Measurements from ENCODE around the gene ATP6V1G2. TPM values are rescaled to one million over a fixed set of nuclear protein-coding genes. Genes with fewer than 3 reads are reported as not detected.
A peak's percentile ranks its signal among the peaks of the same experiment; 100 is the strongest.
"Not testable (repeated sequence)": the region's sequence is repeated elsewhere in the genome, so short reads cannot be mapped to it uniquely, and the experiment has no call there.

ATP6V1G2 gene
- total and polyA plus RNA-seq, 9 donors, result 1.4 to 5.6 (median 4.5) TPM

- DNase-seq, result no peak
- no peaks in the 10 kb centered on the region for H3K9me3 ChIP-seq (replicated peaks; ENCODE audit: control insufficient read depth, low read depth, low read length)
- H3K4me3 ChIP-seq (ENCODE audit: low read length), result no peak overlapping the region
- H3K36me3 ChIP-seq (ENCODE audit: control insufficient read depth, insufficient read depth, low read length), result no peaks in the 10 kb centered on the region
- 2% methylated on average over 20 of the region's 21 CpGs for WGBS (ENCODE audit: insufficient coverage)
- H3K4me1 ChIP-seq (ENCODE audit: control insufficient read depth, insufficient read depth, low read length), result peaks cover 15% of the 10 kb centered on the region
- no peak overlapping the region for H3K27ac ChIP-seq (ENCODE audit: low read length)
- peaks cover 57% of the 10 kb centered on the region for H3K27me3 ChIP-seq (ENCODE audit: control insufficient read depth, insufficient read depth, low read length)
These were observed 47.7 kb downstream of the ATP6V1G2 start for GRCh38 chr6:31498748-31499147.

DNA sequence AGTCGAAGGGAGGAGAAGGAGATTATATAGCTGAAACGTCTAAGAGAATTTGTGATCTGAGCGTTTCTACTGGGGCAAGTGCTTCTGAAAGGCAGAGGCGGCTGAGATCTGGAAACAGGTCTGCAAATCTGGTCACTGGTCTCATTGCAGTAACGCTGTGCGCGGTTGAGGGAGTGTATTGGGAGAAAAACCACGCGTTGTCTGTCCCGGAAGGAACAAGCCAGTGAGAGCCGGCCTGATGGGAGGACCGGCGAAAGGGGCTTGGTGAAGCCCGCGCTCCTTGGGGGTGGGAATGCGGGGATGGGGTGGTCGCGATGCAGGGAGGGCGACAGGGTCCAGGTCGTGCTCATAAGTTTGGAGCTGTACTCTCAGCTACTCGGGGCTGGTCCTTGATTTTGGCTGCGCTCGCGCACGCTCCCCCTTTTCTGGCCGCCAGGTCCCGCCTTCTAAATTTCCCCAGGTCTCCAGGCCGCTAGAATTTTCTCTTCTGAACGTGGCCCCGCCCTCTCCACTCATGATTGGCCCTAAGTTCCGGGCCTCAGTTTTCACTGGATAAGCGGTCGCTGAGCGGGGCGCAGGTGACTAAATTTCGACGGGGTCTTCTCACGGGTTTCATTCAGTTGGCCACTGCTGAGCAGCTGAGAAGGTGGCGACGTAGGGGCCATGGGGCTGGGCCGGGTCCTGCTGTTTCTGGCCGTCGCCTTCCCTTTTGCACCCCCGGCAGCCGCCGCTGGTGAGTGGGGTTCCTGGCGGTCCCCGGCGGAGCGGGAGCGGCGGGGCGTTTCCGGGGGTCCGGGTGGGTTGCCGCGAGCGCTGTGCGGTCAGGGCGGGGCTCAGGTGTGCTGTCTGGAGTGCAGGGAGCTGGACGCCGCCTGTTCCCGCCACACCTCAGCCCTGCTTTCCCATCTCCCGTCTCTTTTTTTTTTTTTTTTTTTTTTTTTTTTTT lies 48.6 kb downstream of the ATP6V1G2 start, which contains the start of gene MICB:
Gene MICB, plus strand, starts transcription at position 615 of the 946 bp plus-strand sequence. Its CDS starts 49 bp downstream, at position 664.
- DNase-seq, result peak; percentile 82
- WGBS (ENCODE audit: insufficient coverage), result 1% methylated on average over 59 of the region's 64 CpGs
- peaks cover 64% of the 10 kb centered on the region for H3K27me3 ChIP-seq (ENCODE audit: control insufficient read depth, insufficient read depth, low read length)
- H3K36me3 ChIP-seq (ENCODE audit: control insufficient read depth, insufficient read depth, low read length), result no peaks in the 10 kb centered on the region
- H3K4me1 ChIP-seq (ENCODE audit: control insufficient read depth, insufficient read depth, low read length), result peaks cover 16% of the 10 kb centered on the region
- peak within 1 kb of the TSS; percentile 41 for H3K4me3 ChIP-seq (ENCODE audit: low read length)
- no peaks in the 10 kb centered on the region for H3K9me3 ChIP-seq (replicated peaks; ENCODE audit: control insufficient read depth, low read depth, low read length)
- H3K27ac ChIP-seq (ENCODE audit: low read length), result no peak within 1 kb of the TSS

DNA sequence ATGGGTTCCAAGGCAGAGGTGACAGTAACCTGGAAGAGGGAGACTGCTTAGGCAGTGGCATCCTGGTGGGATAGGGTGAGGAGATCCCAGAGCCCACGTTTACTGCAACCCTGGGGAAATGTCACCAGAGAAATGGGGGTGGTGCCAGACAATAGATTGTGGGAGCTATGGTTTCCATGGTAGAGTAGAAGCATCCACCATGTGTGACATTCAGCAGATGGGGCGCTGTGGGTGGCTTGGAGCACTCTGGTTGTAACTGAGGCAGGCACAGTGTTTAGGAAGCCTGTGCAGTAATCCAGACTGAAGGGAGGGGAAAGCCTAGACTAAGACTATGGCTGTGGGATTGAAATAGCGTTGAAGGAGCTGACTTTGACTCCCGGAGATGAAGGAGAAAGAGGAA lies 49.6 kb downstream of the ATP6V1G2 start:
- peaks cover 71% of the 10 kb centered on the region for H3K27me3 ChIP-seq (ENCODE audit: control insufficient read depth, insufficient read depth, low read length)

DNA sequence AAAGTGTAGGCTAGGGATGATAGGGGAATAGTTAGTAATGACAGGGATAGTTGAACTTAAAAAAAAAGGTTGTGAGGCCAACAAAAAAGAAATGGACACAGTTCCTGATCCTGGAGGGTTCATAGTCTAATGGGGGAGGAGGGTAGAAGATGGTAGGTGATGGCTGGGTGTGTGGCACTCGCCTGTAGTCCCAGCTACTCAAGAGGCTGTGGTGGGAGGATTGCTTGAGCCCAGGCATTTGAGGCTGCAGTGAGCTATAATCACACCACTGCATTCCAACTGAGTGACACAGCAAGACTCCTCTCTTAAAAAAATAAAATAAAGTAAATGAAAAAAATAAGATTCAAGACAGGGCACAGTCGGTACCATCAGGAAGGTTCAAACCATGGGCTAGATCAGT lies 50.8 kb downstream of the ATP6V1G2 start:
- Histone ChIP-seq H3K36me3 (ENCODE audit: control insufficient read depth, insufficient read depth, low read length) (no peaks in the 10 kb centered on the region), H3K4me3 (ENCODE audit: low read length) (no peak overlapping the region), H3K27ac (ENCODE audit: low read length) (no peak overlapping the region), H3K9me3 (replicated peaks; ENCODE audit: control insufficient read depth, low read depth, low read length) (no peaks in the 10 kb centered on the region), H3K4me1 (ENCODE audit: control insufficient read depth, insufficient read depth, low read length) (peaks cover 16% of the 10 kb centered on the region), H3K27me3 (ENCODE audit: control insufficient read depth, insufficient read depth, low read length) (peaks cover 79% of the 10 kb centered on the region)
- 100% methylated on average over 1 of the region's 2 CpGs for WGBS (ENCODE audit: insufficient coverage)
- DNase-seq, result no peak

More for the DNA sequence above, 49.6 kb downstream of the ATP6V1G2 start:
- H3K9me3 ChIP-seq (replicated peaks; ENCODE audit: control insufficient read depth, low read depth, low read length); H3K27ac ChIP-seq (ENCODE audit: low read length); H3K4me3 ChIP-seq (ENCODE audit: low read length); H3K36me3 ChIP-seq (ENCODE audit: control insufficient read depth, insufficient read depth, low read length); DNase-seq: not testable (repeated sequence)
- 63% methylated on average over 4 of the region's 4 CpGs for WGBS (ENCODE audit: insufficient coverage)
- peaks cover 16% of the 10 kb centered on the region for H3K4me1 ChIP-seq (ENCODE audit: control insufficient read depth, insufficient read depth, low read length)

Other genes starting within 250 kb of the ATP6V1G2 start
Only the 30 nearest of the 31 such genes appear.
- 139 TPM for gene HLA-B, start 189.4 kb downstream of the ATP6V1G2 start, total RNA-seq
- 100 to 1,000 TPM in 7 of 8 donors, 10 to 100 TPM in 1; 93.4 to 266 (median 132) TPM for gene HLA-B, start 189.4 kb downstream of the ATP6V1G2 start, polyA plus RNA-seq (ENCODE audit: insufficient read depth in 1 of 8, insufficient read length in 8 of 8, low replicate concordance in 1 of 8)
- 13.0 TPM for gene MICA, start 143.0 kb downstream of the ATP6V1G2 start, total RNA-seq
- 10 to 100 TPM in 1 of 8 donors, 1 to 10 TPM in 7; 4.2 to 11.6 (median 6.8) TPM for gene MICA, start 143.0 kb downstream of the ATP6V1G2 start, polyA plus RNA-seq (ENCODE audit: insufficient read depth in 1 of 8, insufficient read length in 8 of 8, low replicate concordance in 1 of 8)
- gene MICB, start 48.5 kb downstream of the ATP6V1G2 start, total RNA-seq, result 0.75 TPM
- gene MICB, start 48.5 kb downstream of the ATP6V1G2 start, polyA plus RNA-seq (ENCODE audit: insufficient read depth in 1 of 8, insufficient read length in 8 of 8, low replicate concordance in 1 of 8), result 1 to 10 TPM in 4 of 8 donors, under 1 TPM in 4; 0.39 to 1.4 (median 1.0) TPM
- not detected for gene MCCD1, start 17.6 kb downstream of the ATP6V1G2 start, total RNA-seq
- not detected for gene MCCD1, start 17.6 kb downstream of the ATP6V1G2 start, polyA plus RNA-seq (ENCODE audit: insufficient read depth in 1 of 8, insufficient read length in 8 of 8, low replicate concordance in 1 of 8)
- gene DDX39B, start 4.6 kb downstream of the ATP6V1G2 start, total RNA-seq, result 354 TPM
- gene DDX39B, start 4.6 kb downstream of the ATP6V1G2 start, polyA plus RNA-seq (ENCODE audit: insufficient read depth in 1 of 8, insufficient read length in 8 of 8, low replicate concordance in 1 of 8), result 100 to 1,000 TPM; 311 to 433 (median 373) TPM
- gene NFKBIL1, start 1.0 kb upstream of the ATP6V1G2 start, total RNA-seq, result 19.1 TPM
- gene NFKBIL1, start 1.0 kb upstream of the ATP6V1G2 start, polyA plus RNA-seq (ENCODE audit: insufficient read depth in 1 of 8, insufficient read length in 8 of 8, low replicate concordance in 1 of 8), result 10 to 100 TPM; 16.3 to 20.6 (median 17.2) TPM
- 0.04 TPM for gene LTA, start 25.7 kb upstream of the ATP6V1G2 start, total RNA-seq
- gene LTA, start 25.7 kb upstream of the ATP6V1G2 start, polyA plus RNA-seq (ENCODE audit: insufficient read depth in 1 of 8, insufficient read length in 8 of 8, low replicate concordance in 1 of 8), result under 1 TPM in 5 of 8 donors, not detected in 3; 0.12 to 0.26 (median 0.19) TPM
- gene TNF, start 29.0 kb upstream of the ATP6V1G2 start, total RNA-seq, result 0.22 TPM
- under 1 TPM in 6 of 8 donors, not detected in 2; 0.08 to 0.80 (median 0.25) TPM for gene TNF, start 29.0 kb upstream of the ATP6V1G2 start, polyA plus RNA-seq (ENCODE audit: insufficient read depth in 1 of 8, insufficient read length in 8 of 8, low replicate concordance in 1 of 8)
- 0.58 TPM for gene LTB, start 35.8 kb upstream of the ATP6V1G2 start, total RNA-seq
- gene LTB, start 35.8 kb upstream of the ATP6V1G2 start, polyA plus RNA-seq (ENCODE audit: insufficient read depth in 1 of 8, insufficient read length in 8 of 8, low replicate concordance in 1 of 8), result 1 to 10 TPM; 1.1 to 2.9 (median 2.3) TPM
- gene LST1, start 39.7 kb upstream of the ATP6V1G2 start, total RNA-seq, result 9.0 TPM
- gene LST1, start 39.7 kb upstream of the ATP6V1G2 start, polyA plus RNA-seq (ENCODE audit: insufficient read depth in 1 of 8, insufficient read length in 8 of 8, low replicate concordance in 1 of 8), result 1 to 10 TPM; 5.0 to 7.7 (median 6.8) TPM
- gene NCR3, start 46.4 kb upstream of the ATP6V1G2 start, total RNA-seq, result not detected
- gene NCR3, start 46.4 kb upstream of the ATP6V1G2 start, polyA plus RNA-seq (ENCODE audit: insufficient read depth in 1 of 8, insufficient read length in 8 of 8, low replicate concordance in 1 of 8), result under 1 TPM in 1 of 8 donors, not detected in 7; 0.14 TPM
- 29.2 TPM for gene AIF1, start 68.6 kb upstream of the ATP6V1G2 start, total RNA-seq
- 10 to 100 TPM; 18.7 to 29.5 (median 21.1) TPM for gene AIF1, start 68.6 kb upstream of the ATP6V1G2 start, polyA plus RNA-seq (ENCODE audit: insufficient read depth in 1 of 8, insufficient read length in 8 of 8, low replicate concordance in 1 of 8)
- 51.3 TPM for gene PRRC2A, start 74.1 kb upstream of the ATP6V1G2 start, total RNA-seq
- gene PRRC2A, start 74.1 kb upstream of the ATP6V1G2 start, polyA plus RNA-seq (ENCODE audit: insufficient read depth in 1 of 8, insufficient read length in 8 of 8, low replicate concordance in 1 of 8), result 100 to 1,000 TPM; 124 to 175 (median 153) TPM
- gene BAG6, start 106.1 kb upstream of the ATP6V1G2 start, total RNA-seq, result 150 TPM
- 100 to 1,000 TPM; 170 to 229 (median 214) TPM for gene BAG6, start 106.1 kb upstream of the ATP6V1G2 start, polyA plus RNA-seq (ENCODE audit: insufficient read depth in 1 of 8, insufficient read length in 8 of 8, low replicate concordance in 1 of 8)
- 2.6 TPM for gene APOM, start 109.3 kb upstream of the ATP6V1G2 start, total RNA-seq
- gene APOM, start 109.3 kb upstream of the ATP6V1G2 start, polyA plus RNA-seq (ENCODE audit: insufficient read depth in 1 of 8, insufficient read length in 8 of 8, low replicate concordance in 1 of 8), result 1 to 10 TPM; 3.5 to 8.5 (median 4.1) TPM
- gene C6orf47, start 114.2 kb upstream of the ATP6V1G2 start, total RNA-seq, result 17.1 TPM
- gene C6orf47, start 114.2 kb upstream of the ATP6V1G2 start, polyA plus RNA-seq (ENCODE audit: insufficient read depth in 1 of 8, insufficient read length in 8 of 8, low replicate concordance in 1 of 8), result 10 to 100 TPM; 13.7 to 18.9 (median 14.7) TPM
- gene GPANK1, start 118.4 kb upstream of the ATP6V1G2 start, total RNA-seq, result 9.8 TPM
- 10 to 100 TPM; 13.8 to 19.0 (median 15.7) TPM for gene GPANK1, start 118.4 kb upstream of the ATP6V1G2 start, polyA plus RNA-seq (ENCODE audit: insufficient read depth in 1 of 8, insufficient read length in 8 of 8, low replicate concordance in 1 of 8)
- 107 TPM for gene CSNK2B, start 119.5 kb upstream of the ATP6V1G2 start, total RNA-seq
- gene CSNK2B, start 119.5 kb upstream of the ATP6V1G2 start, polyA plus RNA-seq (ENCODE audit: insufficient read depth in 1 of 8, insufficient read length in 8 of 8, low replicate concordance in 1 of 8), result 100 to 1,000 TPM; 127 to 175 (median 140) TPM
- gene LY6G5B, start 123.4 kb upstream of the ATP6V1G2 start, total RNA-seq, result 4.9 TPM
- 10 to 100 TPM in 5 of 8 donors, 1 to 10 TPM in 3; 5.8 to 16.7 (median 12.8) TPM for gene LY6G5B, start 123.4 kb upstream of the ATP6V1G2 start, polyA plus RNA-seq (ENCODE audit: insufficient read depth in 1 of 8, insufficient read length in 8 of 8, low replicate concordance in 1 of 8)
- gene LY6G5C, start 134.5 kb upstream of the ATP6V1G2 start, total RNA-seq, result 0.80 TPM
- 1 to 10 TPM in 7 of 8 donors, under 1 TPM in 1; 0.70 to 3.9 (median 2.2) TPM for gene LY6G5C, start 134.5 kb upstream of the ATP6V1G2 start, polyA plus RNA-seq (ENCODE audit: insufficient read depth in 1 of 8, insufficient read length in 8 of 8, low replicate concordance in 1 of 8)
- 50.8 TPM for gene ABHD16A, start 156.7 kb upstream of the ATP6V1G2 start, total RNA-seq
- gene ABHD16A, start 156.7 kb upstream of the ATP6V1G2 start, polyA plus RNA-seq (ENCODE audit: insufficient read depth in 1 of 8, insufficient read length in 8 of 8, low replicate concordance in 1 of 8), result 10 to 100 TPM; 42.0 to 55.8 (median 44.9) TPM
- not detected for gene LY6G6F, start 160.3 kb upstream of the ATP6V1G2 start, total RNA-seq
- not detected for gene LY6G6F, start 160.3 kb upstream of the ATP6V1G2 start, polyA plus RNA-seq (ENCODE audit: insufficient read depth in 1 of 8, insufficient read length in 8 of 8, low replicate concordance in 1 of 8)
- 0.58 TPM for gene LY6G6D, start 168.7 kb upstream of the ATP6V1G2 start, total RNA-seq
- 1 to 10 TPM in 1 of 8 donors, under 1 TPM in 4, not detected in 3; 0.31 to 1.7 (median 0.75) TPM for gene LY6G6D, start 168.7 kb upstream of the ATP6V1G2 start, polyA plus RNA-seq (ENCODE audit: insufficient read depth in 1 of 8, insufficient read length in 8 of 8, low replicate concordance in 1 of 8)
- 0.09 TPM for gene LY6G6C, start 175.1 kb upstream of the ATP6V1G2 start, total RNA-seq
- gene LY6G6C, start 175.1 kb upstream of the ATP6V1G2 start, polyA plus RNA-seq (ENCODE audit: insufficient read depth in 1 of 8, insufficient read length in 8 of 8, low replicate concordance in 1 of 8), result 1 to 10 TPM in 1 of 8 donors, under 1 TPM in 6, not detected in 1; 0.15 to 1.2 (median 0.37) TPM
- 0.09 TPM for gene MPIG6B, start 176.8 kb upstream of the ATP6V1G2 start, total RNA-seq
- 1 to 10 TPM in 1 of 8 donors, under 1 TPM in 7; 0.44 to 1.2 (median 0.74) TPM for gene MPIG6B, start 176.8 kb upstream of the ATP6V1G2 start, polyA plus RNA-seq (ENCODE audit: insufficient read depth in 1 of 8, insufficient read length in 8 of 8, low replicate concordance in 1 of 8)
- gene DDAH2, start 182.7 kb upstream of the ATP6V1G2 start, total RNA-seq, result 101 TPM
- gene DDAH2, start 182.7 kb upstream of the ATP6V1G2 start, polyA plus RNA-seq (ENCODE audit: insufficient read depth in 1 of 8, insufficient read length in 8 of 8, low replicate concordance in 1 of 8), result 100 to 1,000 TPM; 111 to 147 (median 135) TPM
- gene CLIC1, start 189.9 kb upstream of the ATP6V1G2 start, total RNA-seq, result 219 TPM
- gene CLIC1, start 189.9 kb upstream of the ATP6V1G2 start, polyA plus RNA-seq (ENCODE audit: insufficient read depth in 1 of 8, insufficient read length in 8 of 8, low replicate concordance in 1 of 8), result 100 to 1,000 TPM; 117 to 177 (median 152) TPM
- 9.1 TPM for gene MSH5, start 193.4 kb upstream of the ATP6V1G2 start, total RNA-seq
- gene MSH5, start 193.4 kb upstream of the ATP6V1G2 start, polyA plus RNA-seq (ENCODE audit: insufficient read depth in 1 of 8, insufficient read length in 8 of 8, low replicate concordance in 1 of 8), result 10 to 100 TPM in 6 of 8 donors, 1 to 10 TPM in 2; 5.3 to 20.8 (median 11.5) TPM
- gene SAPCD1, start 216.0 kb upstream of the ATP6V1G2 start, total RNA-seq, result 2.7 TPM
- 1 to 10 TPM; 1.4 to 6.3 (median 2.9) TPM for gene SAPCD1, start 216.0 kb upstream of the ATP6V1G2 start, polyA plus RNA-seq (ENCODE audit: insufficient read depth in 1 of 8, insufficient read length in 8 of 8, low replicate concordance in 1 of 8)
- gene VWA7, start 230.7 kb upstream of the ATP6V1G2 start, total RNA-seq, result 1.2 TPM
- 1 to 10 TPM in 7 of 8 donors, under 1 TPM in 1; 0.71 to 2.1 (median 1.6) TPM for gene VWA7, start 230.7 kb upstream of the ATP6V1G2 start, polyA plus RNA-seq (ENCODE audit: insufficient read depth in 1 of 8, insufficient read length in 8 of 8, low replicate concordance in 1 of 8)